Sciatic nerve (tissue), 2 donors: ENCODE measurements around the gene NME1. TPM values are rescaled to one million over a fixed set of nuclear protein-coding genes. Genes with fewer than 3 reads are reported as not detected.

Experiments used
- ATAC-seq: fragments of 200-7000 bp; cut with Tn5 transposase; one replicate; pipeline ENCODE4 v1.9.1; 2020; ENCODE audit warnings: mild to moderate bottlenecking, moderate library complexity
- DNase-seq: peaks from one replicate; pipeline ENCODE4 v3.0.0-alpha.2; 2020; ENCODE audit warnings: low spot score
- intact Hi-C: fragments of 100-400 bp; cut with DNase I; formaldehyde crosslinking; loops from one replicate; pipeline ENCODE4 v1.14.2; 2022
- total RNA-seq: library from RNA; stranded (reverse); fragmentation: NEBNext Ultra II Directional; extraction: Animal tissue kit (Norgen Biotek cat#: 25700); gene quantifications from one replicate; pipeline ENCODE4 v1.2.1, GENCODE V29; 2021
- donor health status: DM: no; HTN: no; CAD: no.
- donor health status: DM: no; HTN: no; CAD: no.

NME1 gene
- total RNA-seq, 1 donor from 2014 or later, result 25.6 TPM

GRCh38 chr17:51184124-51184523, 30.8 kb downstream of the NME1 start:
- ATAC-seq (no peak), DNase-seq (no peak)
- intact Hi-C loops, result no loop called here

GRCh38 chr17:51185763-51186332, 32.5 kb downstream of the NME1 start:
- ATAC-seq (no peak), DNase-seq (no peak)
- intact Hi-C loops, result no loop called here

- intact Hi-C loops, result no loop called here
- no peak for ATAC-seq
These were observed 35.0 kb downstream of the NME1 start for GRCh38 chr17:51188271-51188833.

DNA sequence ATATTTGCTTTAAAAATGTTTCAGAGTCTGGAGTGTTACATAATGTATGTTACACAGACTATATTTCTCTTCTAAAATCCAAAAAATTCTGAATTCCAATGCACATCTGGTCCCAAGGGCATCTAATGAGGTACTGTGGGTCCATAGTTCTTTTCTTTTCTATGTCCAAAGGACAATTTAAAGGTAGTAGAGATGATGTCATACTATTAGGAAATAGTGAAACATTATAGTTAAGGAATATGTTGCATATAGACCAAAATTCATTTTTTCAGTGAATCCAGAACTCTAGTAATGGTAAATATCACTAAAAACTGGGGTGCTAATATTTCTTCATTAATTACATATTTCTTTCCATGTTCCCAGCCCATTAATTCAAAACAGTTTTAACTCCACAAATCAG, 35.8 kb downstream of the NME1 start:
- DNase-seq, result no peak
- intact Hi-C loops, result no loop called here
- no peak for ATAC-seq

More at GRCh38 chr17:51188271-51188833, 35.0 kb downstream of the NME1 start:
- DNase-seq, result no peak

DNA sequence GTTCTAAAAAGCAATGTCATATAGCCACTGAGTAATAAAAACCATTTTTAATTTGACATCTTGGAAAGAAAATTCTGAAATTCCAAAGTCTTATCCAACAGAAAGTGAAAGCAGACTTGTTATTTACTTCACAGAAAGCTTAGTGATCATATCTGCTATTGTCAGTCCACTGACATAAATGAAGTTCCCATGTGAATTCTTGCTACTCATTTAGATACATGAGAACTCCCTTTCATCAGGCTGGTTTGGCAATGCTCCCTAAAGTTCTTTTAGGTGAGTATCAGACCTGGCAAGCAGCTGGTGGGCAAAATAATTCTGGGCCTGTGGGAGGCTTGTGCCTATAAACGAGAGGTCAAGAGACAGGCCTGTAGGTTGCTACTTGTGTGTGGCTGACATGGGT, 36.3 kb downstream of the NME1 start:
- DNase-seq (no peak), ATAC-seq (no peak)
- intact Hi-C loops, result no loop called here

DNA sequence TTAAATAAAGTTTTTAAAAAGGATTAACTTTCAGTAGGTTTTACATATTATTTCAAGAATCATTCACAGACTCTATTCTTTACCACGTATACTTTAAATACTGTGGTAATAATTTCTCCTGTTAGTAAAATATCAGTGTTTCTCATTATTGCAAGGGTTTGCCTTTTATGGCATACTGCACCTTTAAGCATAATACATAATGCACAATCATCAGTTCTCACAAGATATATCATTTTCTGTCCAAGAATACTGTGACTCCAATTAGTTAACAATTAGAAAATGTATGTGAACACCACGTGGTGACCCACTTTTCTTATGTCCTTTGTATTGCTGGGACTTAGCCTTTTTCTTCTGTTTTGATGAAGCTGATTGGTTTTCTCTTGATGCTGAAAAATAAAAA, 38.5 kb downstream of the NME1 start:
- intact Hi-C loops, result no loop called here
- ATAC-seq, result no peak
- DNase-seq, result no peak

DNA sequence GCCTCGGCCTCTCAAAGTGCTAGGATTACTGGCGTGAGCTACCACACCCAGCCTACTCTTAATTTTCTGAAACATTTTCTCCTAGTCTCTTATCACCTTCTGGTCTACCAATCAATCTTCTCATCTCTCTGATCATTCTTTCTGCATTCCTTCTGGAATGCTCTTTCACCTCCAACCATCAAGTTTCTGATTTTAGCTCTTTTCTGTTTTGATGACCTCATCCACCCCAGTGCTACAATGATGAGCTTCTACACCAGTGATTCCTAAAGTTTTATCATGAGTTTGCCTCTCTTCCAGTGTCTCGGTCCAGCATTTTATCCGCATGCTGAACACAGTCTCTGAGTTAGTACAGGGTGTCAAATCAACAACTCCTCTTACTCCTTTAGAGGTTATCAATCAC, 44.4 kb downstream of the NME1 start:
- intact Hi-C loops, result no loop called here
- ATAC-seq, result no peak

DNA sequence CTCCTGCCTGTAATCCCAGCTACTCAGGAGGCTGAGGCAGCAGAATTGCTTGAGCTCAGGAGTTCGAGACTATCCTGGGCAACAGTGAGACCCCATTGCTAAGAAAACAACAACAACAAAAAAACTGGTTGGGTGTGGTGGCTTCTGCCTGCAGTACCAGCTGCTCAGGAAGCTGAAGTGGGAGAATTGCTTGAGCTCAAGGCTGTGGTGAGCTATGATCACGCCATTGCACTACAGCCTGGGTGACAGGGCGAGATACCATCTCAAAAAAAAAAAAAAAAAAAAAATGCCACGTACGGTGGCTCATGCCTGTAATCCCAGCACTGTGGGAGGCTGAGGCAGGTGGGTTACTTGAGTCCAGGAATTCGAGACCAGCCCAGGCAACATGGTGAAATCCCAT, 46.9 kb downstream of the NME1 start:
- DNase-seq, result no peak
- ATAC-seq, result no peak
- intact Hi-C loops, result no loop called here

More for the DNA sequence above, 44.4 kb downstream of the NME1 start:
- DNase-seq, result no peak

DNA sequence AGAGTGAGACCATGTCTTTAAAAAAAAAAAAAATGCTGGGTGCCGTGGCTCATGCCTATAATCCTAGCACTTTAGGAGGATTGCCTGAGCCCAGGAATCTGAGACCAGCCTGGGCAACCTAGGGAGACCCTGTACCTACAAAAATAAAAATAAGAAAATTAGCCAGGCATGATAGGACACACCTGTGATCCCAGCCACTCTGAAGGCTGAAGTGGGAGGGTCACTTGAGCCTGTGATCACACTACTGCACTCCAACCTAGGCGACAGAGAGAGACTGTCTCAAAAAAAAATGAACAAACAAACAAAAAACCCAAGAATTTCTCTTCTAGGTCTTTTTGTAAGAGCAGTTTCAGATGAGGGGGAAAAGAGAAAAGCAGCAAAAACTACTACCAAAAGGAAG, 47.5 kb downstream of the NME1 start:
- DNase-seq (no peak), ATAC-seq (no peak)
- intact Hi-C loops, result no loop called here

DNA sequence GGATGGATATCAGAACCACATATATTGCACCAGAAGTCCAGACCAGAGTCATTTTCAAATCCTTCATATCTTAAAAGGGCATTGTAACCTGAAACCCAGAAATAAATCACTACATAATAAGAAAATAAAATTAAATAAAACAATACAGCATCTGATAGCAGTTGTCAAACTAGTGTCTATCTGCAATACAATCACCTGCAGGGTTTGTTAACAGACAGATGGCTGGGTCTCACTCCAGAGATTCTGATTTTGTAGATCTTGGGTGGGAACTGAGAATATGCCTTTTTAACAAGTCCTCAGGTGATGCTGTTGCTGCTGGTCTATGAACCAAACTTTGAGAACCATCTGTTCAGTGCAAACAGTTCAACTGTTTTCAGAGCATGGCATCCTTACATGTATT, 50.5 kb downstream of the NME1 start:
- no peak for DNase-seq
- no peak for ATAC-seq
- intact Hi-C loops, result no loop called here

Other genes with a start within 250 kb of the NME1 start
- gene SPAG9, start 32.7 kb upstream of the NME1 start, total RNA-seq, result 233 TPM
- gene NME2, start 12.9 kb downstream of the NME1 start, total RNA-seq, result 250 TPM
- 20.5 TPM for gene MBTD1, start 106.5 kb downstream of the NME1 start, total RNA-seq
- gene UTP18, start 107.0 kb downstream of the NME1 start, total RNA-seq, result 29.4 TPM